GM18519 (cell line): ENCODE measurements around the gene CCL16.

Source experiments
- ATAC-seq: cut with Tn5 transposase; IDR thresholded peaks from one replicate; pipeline ENCODE4 v1.9.1; 2021; ENCODE audit warnings: mild to moderate bottlenecking, moderate library complexity; ENCODE audit not compliant: unreplicated experiment, low FRiP score

CCL16 gene

GRCh38 chr17:35988164-35988563 is 6.9 kb upstream of the CCL16 start:
- no peak for ATAC-seq

GRCh38 chr17:35986643-35987042 is 5.3 kb upstream of the CCL16 start, which contains the start of gene CCL14:
CCL14 (minus strand) TSS chr17:35986729; CDS start chr17:35986649, 80 bp downstream.
- ATAC-seq: no peak

- ATAC-seq: no peak
These were observed 2.8 kb upstream of the CCL16 start for GRCh38 chr17:35984140-35984539.

GRCh38 chr17:35982409-35983191 is 1.3 kb upstream of the CCL16 start:
- ATAC-seq: no peak

- ATAC-seq: no peak
These were observed 622 bp upstream of the CCL16 start for GRCh38 chr17:35981908-35982330.

GRCh38 chr17:35978346-35978745 is 3.0 kb downstream of the CCL16 start:
- ATAC-seq: no peak

- ATAC-seq: no peak
These were observed 3.8 kb downstream of the CCL16 start for GRCh38 chr17:35977509-35977908.

- ATAC-seq: no peak
These were observed 7.7 kb downstream of the CCL16 start for GRCh38 chr17:35973333-35974260.

- no peak for ATAC-seq
These were observed 8.4 kb downstream of the CCL16 start for GRCh38 chr17:35972945-35973332.

- no peak for ATAC-seq
These were observed 8.8 kb downstream of the CCL16 start for GRCh38 chr17:35972535-35972934.

GRCh38 chr17:35972066-35972465 is 9.2 kb downstream of the CCL16 start:
- no peak for ATAC-seq

GRCh38 chr17:35969558-35970380 is 11.5 kb downstream of the CCL16 start:
- no peak for ATAC-seq

GRCh38 chr17:35968520-35969054 is 12.7 kb downstream of the CCL16 start:
- ATAC-seq: no peak

- no peak for ATAC-seq
These were observed 16.0 kb downstream of the CCL16 start for GRCh38 chr17:35965272-35965671.

GRCh38 chr17:35963663-35964062 is 17.6 kb downstream of the CCL16 start:
- no peak for ATAC-seq

GRCh38 chr17:35953720-35954119 is 27.6 kb downstream of the CCL16 start:
- no peak for ATAC-seq

- no peak for ATAC-seq
These were observed 31.9 kb downstream of the CCL16 start for GRCh38 chr17:35949401-35949800.

GRCh38 chr17:35948092-35948491 is 33.2 kb downstream of the CCL16 start:
- no peak for ATAC-seq

GRCh38 chr17:35947156-35947585 is 34.1 kb downstream of the CCL16 start:
- ATAC-seq: no peak

GRCh38 chr17:35944151-35944550 is 37.1 kb downstream of the CCL16 start:
- ATAC-seq: no peak
